ENCODE data around the gene PITPNM1.

The PITPNM1 gene

DNA sequence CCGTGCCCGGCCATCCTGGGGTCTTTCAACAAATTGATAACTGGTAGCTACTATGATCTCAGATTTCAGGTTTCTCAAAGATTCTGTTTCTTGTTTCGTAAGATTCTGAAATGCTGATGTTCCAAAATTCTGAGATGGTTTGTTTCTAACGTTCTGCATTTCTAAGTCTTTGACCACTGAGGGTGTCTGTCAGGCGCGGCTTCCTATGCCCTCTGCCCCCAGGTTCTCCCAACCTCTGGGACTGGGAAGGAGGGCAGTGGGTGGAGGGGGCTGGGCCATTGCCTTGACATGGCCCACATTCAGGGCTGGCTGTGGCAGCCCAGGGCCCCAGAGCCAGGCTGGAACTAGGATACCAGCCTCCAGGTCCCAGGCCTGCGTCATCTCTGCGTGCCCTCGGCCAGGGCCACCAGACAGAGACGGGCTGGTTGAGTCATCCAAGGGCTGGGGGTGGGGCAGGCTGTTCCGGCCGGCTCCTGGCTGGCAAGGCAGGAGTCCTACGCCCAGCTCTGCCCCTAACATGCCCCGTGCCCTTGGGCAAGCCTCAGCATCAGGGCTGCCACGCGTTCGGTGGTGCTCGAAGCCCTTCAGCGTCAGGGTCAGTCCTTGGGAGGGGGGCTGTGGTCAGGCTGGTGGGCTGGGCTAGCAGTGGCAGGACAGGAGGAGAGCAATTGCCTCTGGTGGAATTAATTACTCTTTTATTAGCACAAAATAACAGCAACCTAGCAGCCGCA is 41.3 kb downstream of the PITPNM1 start:
- DNase-seq, result no peak

DNA sequence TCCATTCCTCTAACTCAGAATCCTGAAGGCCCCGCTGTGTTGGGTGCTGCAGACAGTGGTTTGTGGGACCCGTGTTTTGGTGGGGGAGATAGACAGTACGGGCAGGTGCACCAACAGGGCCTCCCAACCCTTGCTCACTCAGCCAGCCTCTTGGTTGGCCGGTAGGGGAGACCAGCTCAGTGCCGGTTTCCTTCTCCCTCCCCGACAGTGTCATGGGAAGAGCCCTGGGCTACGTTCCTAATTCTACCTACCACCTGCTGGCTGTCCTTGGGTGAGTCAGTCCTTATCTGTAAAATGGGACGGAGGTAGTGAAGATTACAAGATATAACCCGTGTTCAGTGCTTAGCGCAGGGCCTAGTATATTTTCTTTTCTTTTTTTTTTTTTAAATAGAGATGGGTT is 42.0 kb downstream of the PITPNM1 start:
- DNase-seq, result no peak

DNA sequence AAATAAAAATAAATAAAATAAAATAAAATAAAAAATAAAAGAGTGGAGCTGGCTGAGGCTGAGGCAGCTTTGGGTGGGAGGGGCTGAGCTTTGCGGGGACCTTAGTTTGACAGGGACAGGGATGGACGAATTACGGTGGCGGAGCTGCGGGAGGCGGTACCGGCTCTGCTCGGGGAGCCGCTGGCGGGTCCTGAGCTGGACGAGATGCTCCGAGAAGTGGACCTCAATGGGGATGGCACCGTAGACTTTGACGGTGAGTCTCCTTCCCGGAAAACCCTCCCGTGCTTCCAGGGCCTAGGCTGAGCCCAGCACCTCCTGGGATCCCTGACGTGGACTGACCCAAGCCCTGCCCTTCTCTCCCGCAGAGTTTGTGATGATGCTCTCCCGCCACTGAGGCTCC is 46.9 kb downstream of the PITPNM1 start:
- DNase-seq, result no peak

DNA sequence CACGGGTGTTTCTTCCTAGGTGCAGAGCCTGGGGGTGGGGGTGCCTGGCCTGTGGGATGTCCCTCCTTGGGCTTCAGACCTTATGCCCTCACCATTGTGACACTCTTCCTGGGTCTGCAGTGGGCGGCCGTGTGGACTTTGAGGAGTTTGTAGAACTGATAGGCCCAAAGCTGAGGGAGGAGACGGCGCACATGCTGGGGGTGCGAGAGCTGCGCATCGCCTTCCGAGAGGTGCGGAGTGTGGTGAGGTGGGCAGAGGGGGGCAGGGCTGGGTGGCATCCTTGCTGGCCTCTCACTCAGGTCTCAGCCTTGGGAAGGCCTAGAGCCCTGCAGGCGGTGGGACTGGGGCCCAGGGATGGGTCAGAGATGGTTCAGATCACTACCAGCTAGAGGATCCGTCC is 47.7 kb downstream of the PITPNM1 start:
- no peak for DNase-seq

DNA sequence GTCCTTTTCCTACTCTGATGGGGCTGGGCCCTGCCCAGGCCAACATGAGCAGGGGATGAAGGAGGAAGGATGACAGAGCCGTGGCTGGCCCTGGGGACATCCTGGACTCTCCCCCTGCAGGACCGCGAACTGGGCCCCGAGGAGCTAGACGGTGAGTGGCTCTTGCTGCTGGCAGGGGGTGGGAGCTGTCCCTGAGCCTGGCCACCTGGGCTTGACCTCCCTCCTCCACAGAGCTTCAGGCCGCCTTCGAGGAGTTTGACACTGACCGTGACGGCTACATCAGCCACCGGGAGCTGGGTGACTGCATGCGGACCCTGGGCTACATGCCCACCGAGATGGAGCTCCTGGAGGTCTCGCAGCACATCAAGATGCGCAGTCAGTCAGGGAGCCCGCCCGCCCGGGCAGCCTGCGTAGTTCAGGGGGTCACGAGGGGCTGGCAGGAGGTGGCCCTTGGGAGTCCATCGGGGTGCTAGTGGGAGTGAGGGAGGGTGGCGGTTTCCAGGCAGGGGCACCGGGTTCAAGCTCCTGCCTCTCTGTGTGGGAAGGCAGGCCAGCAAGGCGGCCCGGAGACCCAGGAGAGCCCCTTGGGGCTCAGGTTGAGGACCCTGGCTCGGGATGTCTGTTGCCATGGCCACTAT is 49.0 kb downstream of the PITPNM1 start:
- no peak for DNase-seq

DNA sequence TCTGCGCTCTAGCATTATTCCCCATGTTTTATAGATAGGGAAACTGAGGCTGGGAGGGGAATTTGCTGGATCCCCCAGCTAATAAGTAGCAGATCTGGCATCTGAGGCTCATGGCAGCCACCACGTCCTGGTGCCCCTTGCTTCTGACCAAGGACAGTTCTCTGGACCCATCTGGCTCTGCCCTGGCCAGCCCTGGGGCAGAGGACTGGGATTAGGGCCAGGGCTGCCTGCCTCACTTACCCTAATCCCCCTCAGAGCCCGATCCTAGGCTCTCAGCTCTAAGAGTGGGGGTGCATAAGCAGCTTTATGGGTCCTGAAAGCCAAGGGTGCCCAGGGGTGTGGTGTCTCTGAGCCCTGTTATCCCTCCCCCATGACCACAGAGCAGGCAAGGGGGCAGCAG is 50.1 kb downstream of the PITPNM1 start, which contains the start of gene CABP4:
Gene CABP4, plus strand, starts transcription at position 301 of the 400 bp plus-strand sequence. Its CDS starts 70 bp downstream, at position 371.
- DNase-seq, result no peak

DNA sequence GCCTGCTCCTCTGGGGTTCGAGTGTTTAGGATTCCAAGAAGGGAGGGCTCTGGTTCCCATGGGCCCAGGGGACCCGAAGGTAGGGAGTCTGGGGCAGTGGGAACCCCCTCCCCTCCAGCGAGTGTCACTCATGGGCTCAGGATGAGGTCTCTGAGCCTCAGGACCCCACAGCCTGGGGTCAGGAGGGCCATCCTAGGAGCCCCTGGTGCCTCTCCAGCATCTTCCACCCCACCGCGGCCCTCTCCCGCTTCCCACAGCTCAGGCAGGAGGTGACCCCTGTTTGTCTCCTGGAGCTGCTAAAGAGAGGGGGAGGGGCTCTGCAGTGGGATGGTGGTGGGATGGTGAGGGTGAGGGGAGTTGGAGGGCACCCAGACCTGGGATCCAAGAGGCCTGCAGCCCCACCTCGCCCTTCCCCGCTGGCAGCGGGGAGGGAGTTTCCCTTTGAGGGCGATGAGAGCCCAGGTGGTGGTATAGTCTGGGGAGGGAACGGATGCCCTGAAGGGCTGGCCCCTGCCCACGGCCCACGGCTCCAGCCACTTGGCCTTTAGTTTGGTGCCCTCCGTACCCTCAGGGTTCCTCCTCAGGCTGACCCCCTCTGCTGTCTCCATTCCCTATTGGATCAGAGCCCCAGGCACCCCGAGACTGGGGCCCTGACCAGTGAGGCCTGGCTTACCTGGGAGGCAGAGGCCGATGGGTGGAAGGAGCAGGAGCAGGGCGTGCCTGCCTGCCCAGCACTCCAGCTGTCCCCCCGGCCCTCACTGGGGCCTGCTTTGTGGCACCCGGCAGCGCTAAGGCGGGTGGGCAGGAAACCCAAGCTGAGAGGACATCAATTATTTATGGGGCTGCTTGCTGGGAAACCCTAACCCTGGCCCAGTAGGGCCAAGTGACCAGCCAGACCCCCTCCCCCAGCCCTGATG is 51.1 kb downstream of the PITPNM1 start:
- DNase-seq, result no peak

DNA sequence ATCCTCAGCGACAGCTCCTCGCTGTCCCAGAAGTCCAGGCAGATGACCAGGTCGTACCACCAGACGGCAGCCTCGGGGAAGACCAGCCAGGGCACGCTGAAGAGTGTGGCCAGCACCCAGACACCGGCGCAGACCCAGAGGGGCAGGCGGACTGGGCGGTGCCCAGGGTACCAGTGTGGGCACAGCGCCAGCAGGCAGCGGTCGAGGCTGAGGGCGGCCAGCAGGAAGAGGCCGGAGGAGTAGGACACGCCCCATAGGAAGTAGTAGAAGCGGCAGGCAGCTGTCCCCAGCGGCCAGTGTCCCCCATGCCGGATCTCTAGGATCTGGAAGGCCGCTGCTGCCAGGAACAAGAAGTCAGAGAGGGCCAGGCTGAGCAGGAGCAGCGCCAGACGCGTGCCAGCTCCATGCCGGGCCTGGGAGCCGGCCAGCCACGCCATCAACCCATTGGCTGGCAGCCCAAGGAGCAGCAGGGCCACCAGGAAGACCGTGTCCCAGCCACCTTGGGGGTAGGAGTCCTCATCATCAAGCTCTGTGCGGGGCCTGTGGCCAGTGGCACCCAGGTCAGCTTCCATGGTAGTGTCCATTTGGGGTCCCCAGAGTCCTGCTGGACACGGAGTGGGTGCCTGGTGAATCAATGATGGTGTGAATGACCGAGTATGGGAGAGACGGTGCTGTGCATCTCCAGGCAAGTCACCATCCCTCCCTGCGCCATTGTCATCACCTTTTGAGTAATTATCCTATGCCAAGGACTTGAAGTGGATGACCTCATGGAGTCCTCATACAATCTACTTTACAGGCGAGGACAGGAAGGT is 52.8 kb downstream of the PITPNM1 start, which contains the start of gene GPR152:
Gene GPR152, minus strand, starts transcription at position 589 of the 812 bp plus-strand sequence. Its CDS starts 5 bp downstream, at position 584.
- DNase-seq, result no peak

DNA sequence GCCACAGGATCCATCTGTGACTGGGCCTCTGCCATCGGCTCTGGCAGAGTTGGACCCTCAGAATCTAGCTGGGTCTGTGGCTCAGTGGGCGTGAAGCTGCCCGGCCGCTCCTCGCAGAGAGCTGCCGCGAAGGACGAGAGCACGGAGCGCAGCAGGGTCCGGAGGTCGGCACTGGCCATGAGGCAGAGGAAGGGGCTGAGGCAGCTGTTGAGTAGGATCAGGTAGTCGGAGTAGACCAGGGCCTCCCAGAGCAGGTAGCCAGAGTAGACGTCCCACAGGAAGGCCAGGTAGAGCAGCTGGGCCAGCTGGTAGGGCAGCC is 53.5 kb downstream of the PITPNM1 start:
- DNase-seq, result no peak

DNA sequence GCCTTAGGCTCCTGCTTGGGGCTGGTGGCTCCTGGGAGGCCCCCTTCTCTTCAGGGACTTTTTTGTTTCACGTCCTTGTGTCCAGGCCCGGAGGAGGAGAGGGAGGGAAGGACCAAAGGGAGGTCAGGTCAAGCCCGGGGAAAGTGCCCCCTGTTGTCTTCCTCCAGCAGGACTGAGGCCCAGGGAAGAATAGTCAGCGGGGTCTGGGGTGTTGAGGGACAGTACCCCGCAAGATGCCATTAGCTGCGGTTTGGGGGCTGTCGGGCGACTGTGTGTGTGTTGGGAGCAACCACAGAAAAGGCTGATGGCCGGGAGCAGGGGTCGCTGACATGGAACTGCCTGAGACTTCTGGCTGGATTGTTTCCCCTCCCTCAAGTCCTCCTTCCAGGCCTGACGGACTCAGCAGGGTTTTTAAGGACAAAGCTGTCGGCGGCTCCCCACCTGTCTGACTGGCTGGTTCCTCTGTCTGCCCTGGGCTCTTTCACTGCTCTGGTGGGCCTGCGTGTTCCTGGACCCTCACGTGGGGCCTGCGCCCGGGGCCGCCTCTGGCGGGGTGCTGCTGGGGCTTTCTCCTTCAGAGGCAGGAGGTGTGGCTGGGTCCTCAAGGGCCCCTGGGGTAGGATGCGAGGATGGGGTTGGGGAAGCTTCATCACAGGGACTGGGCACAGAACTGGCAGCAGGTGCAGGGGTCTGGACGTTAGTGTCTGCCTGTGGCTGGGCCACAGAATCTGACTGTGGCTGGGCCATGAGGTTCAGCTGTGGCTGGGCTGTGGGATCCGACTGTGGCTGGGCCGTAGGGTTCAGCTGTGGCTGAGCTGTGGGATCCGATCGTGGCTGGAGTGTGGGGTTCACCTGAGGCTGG is 54.1 kb downstream of the PITPNM1 start:
- no peak for DNase-seq

DNA sequence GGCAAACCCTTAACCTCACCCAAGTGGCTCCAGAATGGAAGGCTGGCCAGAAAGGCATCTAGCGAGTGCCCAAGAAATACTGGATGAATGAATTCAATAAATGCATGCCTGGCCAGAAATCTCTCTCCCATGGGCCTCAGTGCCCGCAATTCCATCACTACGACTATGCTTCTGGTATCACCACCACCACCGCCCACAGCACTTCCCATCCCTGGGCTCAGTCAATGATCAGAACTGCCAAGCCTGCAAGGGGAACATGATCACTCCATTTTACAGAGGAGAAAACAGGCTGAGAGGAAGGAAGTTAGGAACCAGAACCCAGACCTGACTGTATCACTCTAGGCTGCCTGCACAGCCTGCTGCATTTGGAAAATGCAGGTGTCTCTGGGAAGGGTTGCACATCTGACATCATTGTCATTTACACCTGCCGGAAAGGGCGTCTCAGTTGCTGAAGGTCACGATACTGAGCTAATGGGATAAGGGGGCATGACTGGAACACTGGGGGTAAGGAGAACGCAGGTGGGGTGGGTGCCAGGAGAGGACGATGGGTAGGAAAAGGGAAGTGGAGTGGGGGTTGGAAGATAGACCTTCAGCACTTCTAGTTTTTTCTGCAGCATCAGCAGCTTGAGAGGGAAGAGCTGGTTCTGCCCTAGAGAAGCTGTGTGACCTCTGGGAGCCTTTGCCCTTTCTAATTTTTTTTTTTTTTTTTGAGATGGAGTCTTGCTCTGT is 55.9 kb downstream of the PITPNM1 start:
- no peak for DNase-seq

DNA sequence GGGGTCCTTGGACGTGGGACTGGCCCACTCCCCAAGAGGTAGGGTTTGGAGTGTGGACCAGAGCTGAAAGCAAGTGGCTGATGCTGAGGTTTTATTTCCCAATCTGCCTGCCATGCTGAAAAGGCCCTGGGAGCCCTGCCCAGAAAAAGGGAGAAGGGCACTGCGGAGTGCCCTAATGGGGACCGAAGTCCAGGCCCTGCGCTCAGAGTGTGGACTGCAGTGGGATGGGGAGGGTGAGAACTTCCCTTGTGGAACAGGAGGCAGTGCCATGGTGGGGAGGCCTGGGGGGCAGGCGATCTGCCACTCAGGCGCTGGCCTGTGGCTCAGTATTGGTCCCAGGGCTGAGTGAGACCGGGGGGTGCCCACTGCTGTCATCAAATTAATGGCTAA is 56.9 kb downstream of the PITPNM1 start:
- DNase-seq, result no peak

DNA sequence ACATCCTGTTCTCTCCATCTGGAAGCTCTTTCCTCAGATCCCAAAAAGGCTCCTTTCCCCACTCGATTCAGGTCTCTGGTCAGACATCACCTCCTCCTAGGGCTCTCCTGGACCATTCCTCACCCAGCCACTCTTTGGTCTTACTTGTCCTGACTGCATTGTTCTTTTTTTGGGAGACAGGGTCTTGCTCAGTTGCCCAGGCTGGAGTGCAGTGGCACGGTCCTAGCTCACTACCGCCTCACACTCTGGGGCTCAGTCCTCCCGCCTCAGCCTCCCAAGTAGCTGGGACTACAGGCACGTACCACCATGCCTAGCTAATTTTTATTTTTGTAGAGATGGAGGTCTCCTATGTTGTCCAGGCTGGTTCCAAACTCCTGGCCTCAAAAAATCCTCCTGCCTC is 59.6 kb downstream of the PITPNM1 start:
- DNase-seq, result no peak

DNA sequence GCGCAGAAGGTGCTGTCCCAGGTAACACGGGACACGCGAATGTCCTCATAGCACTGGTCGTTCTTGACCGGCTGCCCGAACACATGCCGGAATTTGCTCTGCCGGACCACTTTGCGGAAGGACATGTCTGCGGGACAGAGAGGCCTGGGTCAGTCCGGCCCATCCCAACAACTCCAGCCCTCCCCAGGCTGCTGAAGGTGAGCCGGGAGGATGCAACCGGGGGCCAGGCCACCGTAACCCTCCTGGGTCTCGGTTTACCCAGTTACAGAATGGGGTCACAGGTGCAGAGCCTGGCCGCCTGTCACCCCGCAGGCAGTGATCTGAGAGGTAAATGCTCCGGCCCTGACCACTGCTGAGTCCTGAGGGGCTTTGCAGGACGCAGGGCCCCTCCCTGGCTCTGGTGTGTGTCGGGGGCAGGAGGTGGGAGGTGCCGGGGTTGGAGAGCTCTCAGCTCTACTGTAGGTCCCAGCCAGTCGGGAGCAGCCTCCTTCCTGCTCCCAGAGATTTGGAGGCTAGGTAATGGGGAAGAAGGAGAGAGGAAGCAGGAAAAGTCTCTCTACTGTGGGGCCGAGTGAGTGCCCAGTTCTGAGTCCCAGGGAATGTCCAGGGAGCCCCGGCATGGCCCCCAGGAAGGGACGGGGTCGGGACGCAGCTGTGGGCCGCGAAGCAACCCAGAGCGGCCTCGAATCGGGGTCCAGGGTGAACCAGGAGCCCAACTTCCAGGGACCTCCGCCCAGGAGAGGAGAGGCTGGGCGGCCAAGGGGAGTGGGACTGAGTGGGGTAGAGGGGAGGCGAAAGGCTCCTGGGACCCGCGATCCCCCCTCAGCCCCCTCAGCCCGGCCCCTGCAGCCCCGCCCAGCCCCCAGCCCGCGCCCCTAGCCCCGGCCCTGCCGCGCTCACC is 62.4 kb downstream of the PITPNM1 start:
- no peak for DNase-seq
